Mesendoderm (in vitro differentiated cells): ENCODE data around the gene OR4Q2.

Experiments
- DNase-seq: peaks from one replicate; pipeline ENCODE4 v3.0.0; 2013
- H2AK5ac ChIP-seq: 2 replicates; pipeline ENCODE4 v1.6.1; 2013; ENCODE audit warnings: low read length, inconsistent platforms
- H2BK120ac ChIP-seq: 2 replicates; pipeline ENCODE4 v1.6.1; 2013; ENCODE audit warnings: low read depth, mild to moderate bottlenecking, low read length, moderate library complexity, mixed read lengths
- H2BK15ac ChIP-seq: replicated peaks from 2 replicates; pipeline ENCODE4 v1.6.1; 2013; ENCODE audit warnings: low read depth, mild to moderate bottlenecking, moderate library complexity
- H2BK5ac ChIP-seq: 2 replicates; pipeline ENCODE4 v1.6.1; 2013; ENCODE audit warnings: low read length, inconsistent platforms
- H3K18ac ChIP-seq: 2 replicates; pipeline ENCODE4 v1.6.1; 2013; ENCODE audit warnings: mild to moderate bottlenecking, low read length, mixed read lengths
- H3K23ac ChIP-seq: one replicate; pipeline ENCODE4 v1.6.1; 2013; ENCODE audit warnings: low read length
- H3K27ac ChIP-seq: 2 replicates; pipeline ENCODE4 v1.5.1; 2013; ENCODE audit warnings: low read depth, mild to moderate bottlenecking, inconsistent platforms, low read length, moderate library complexity
- H3K27me3 ChIP-seq: 2 replicates; pipeline ENCODE4 v1.6.1; 2013; ENCODE audit warnings: low read length, control low read depth, mild to moderate bottlenecking, inconsistent platforms; ENCODE audit not compliant: insufficient read depth, poor library complexity
- H3K36me3 ChIP-seq: 2 replicates; pipeline ENCODE4 v1.6.1; 2013; ENCODE audit warnings: low read length, inconsistent platforms; ENCODE audit not compliant: control insufficient read depth, insufficient read depth
- H3K4ac ChIP-seq: one replicate; pipeline ENCODE4 v1.6.1; 2013; ENCODE audit warnings: low read depth, mild to moderate bottlenecking, low read length, moderate library complexity
- H3K4me1 ChIP-seq: 2 replicates; pipeline ENCODE4 v1.6.1; 2013; ENCODE audit warnings: low read depth, low read length, inconsistent platforms; ENCODE audit not compliant: control insufficient read depth
- H3K4me2 ChIP-seq: 2 replicates; pipeline ENCODE4 v1.6.1; 2013; ENCODE audit warnings: low read length
- H3K4me3 ChIP-seq: 2 replicates; pipeline ENCODE4 v1.5.1; 2013; ENCODE audit warnings: mild to moderate bottlenecking, low read length
- H3K56ac ChIP-seq: one replicate; pipeline ENCODE4 v1.6.1; 2013; ENCODE audit warnings: low read length
- H3K79me1 ChIP-seq: 2 replicates; pipeline ENCODE4 v1.6.1; 2013; ENCODE audit warnings: low read length, inconsistent platforms
- H3K79me2 ChIP-seq: 2 replicates; pipeline ENCODE4 v1.6.1; 2013; ENCODE audit warnings: mild to moderate bottlenecking, low read length; ENCODE audit not compliant: control insufficient read depth, insufficient read depth
- H3K9ac ChIP-seq: 2 replicates; pipeline ENCODE4 v1.6.1; 2013; ENCODE audit warnings: low read length, inconsistent platforms
- H4K5ac ChIP-seq: one replicate; pipeline ENCODE4 v1.6.1; 2013; ENCODE audit warnings: low read length
- H4K8ac ChIP-seq: one replicate; pipeline ENCODE4 v1.6.1; 2013; ENCODE audit warnings: low read depth, mild to moderate bottlenecking, control low read depth, low read length, moderate library complexity
- WGBS: extraction: QIAGEN DNeasy Blood & Tissue Kit; methylation state at CpG from one replicate; pipeline ENCODE4 v1.1.7; 2013; ENCODE audit warnings: low lambda C conversion rate, missing lambda C conversion rate; ENCODE audit not compliant: insufficient coverage; ENCODE audit errors: extremely low coverage; 5-methylcytosine and 5-hydroxymethylcytosine counted together

The OR4Q2 gene

DNA sequence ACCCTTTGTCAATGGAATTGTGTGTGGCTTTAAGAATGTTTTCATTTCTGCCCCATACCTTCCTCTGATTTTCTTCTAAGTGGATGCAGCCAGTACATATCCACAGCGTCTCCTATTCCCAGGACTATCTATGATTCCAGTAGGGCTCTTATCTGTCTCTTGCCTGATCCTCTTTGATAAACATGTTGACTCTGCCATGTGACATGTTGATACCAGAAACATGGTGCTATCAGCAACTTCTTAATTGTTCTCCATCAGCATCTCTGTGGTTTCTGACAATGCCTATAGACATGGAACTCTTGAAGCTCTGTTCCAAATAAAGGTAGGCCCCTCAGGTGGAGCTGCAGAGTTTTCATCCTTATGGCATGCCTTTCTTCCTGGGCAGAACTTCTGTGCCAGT, 46.2 kb downstream of the OR4Q2 start:
- Histone ChIP-seq H3K4me1 (no peaks in the 10 kb centered on the region), H2BK15ac (no peak overlapping the region), H4K5ac (no peak overlapping the region), H2AK5ac (no peak overlapping the region), H3K4ac (no peak overlapping the region), H4K8ac (no peak overlapping the region), H3K18ac (no peak overlapping the region), H3K23ac (no peak overlapping the region), H3K79me2 (no peaks in the 10 kb centered on the region), H3K27ac (no peak overlapping the region), H3K79me1 (no peaks in the 10 kb centered on the region), H3K36me3 (no peaks in the 10 kb centered on the region), H3K9ac (no peak overlapping the region), H3K4me2 (no peak overlapping the region), H3K4me3 (no peak overlapping the region), H2BK5ac (no peak overlapping the region), H3K56ac (no peak overlapping the region), H2BK120ac (no peak overlapping the region), H3K27me3 (no peaks in the 10 kb centered on the region)
- no peak for DNase-seq
- no CpG with 5 or more reads among the region's 1 CpG for WGBS
